Right forelimb (tissue), 1 donor: ENCODE measurements around the gene MIS12.

ENCODE experiments used
- DNase-seq: peaks from one replicate; pipeline ENCODE4 v3.0.0-alpha.2; 2018

The MIS12 gene, protein sequence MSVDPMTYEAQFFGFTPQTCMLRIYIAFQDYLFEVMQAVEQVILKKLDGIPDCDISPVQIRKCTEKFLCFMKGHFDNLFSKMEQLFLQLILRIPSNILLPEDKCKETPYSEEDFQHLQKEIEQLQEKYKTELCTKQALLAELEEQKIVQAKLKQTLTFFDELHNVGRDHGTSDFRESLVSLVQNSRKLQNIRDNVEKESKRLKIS

DNA sequence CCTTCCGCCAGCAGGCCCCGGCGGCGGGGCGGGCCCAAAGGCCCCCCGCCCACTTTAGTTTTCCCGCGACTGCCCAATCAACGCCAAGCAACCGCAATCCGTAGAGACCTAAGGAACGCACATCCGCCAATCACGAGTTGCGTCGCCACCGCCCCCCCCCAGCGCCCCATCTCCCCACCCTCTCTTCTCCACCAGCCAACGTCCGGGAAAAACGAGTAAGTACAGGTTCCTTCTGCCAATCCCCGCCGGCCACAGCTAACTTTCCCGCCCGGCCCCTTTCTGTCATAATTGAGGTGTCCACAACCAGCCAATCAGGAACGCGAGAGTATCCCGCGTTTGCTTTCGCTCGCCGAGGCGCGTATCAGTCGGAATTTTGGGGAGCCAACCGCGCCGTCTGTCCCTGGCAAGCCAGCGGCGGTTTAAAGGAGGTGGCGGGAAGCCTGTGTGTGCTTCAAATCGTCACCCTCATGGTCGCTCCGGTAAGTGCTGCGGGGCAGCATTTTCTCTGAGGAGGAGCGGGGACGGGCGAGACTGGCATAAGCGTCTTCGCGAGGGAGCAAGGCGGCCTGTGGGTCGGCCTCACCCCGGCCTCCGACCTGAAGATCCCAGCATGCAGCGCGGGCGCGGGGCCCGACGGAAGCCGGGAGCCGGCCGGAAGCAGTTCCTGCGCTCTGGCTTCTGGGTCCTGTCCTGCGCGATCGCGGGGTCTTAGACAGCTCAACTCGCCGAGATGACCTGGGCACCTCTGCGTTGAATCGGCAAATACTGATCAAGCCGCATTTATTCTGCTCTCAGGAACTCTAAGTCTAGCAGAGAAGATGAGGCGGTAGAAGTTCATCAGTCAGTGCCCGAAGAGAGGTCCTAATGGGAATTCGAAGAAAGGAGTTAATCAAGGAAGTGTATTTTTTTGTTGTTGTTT is at the start of gene MIS12:
MIS12 (plus strand) TSS at position 361 of the 919 bp plus-strand sequence. CDS start 2,297 bp downstream, outside the sequence.
- peak; percentile 99 for DNase-seq

DNA sequence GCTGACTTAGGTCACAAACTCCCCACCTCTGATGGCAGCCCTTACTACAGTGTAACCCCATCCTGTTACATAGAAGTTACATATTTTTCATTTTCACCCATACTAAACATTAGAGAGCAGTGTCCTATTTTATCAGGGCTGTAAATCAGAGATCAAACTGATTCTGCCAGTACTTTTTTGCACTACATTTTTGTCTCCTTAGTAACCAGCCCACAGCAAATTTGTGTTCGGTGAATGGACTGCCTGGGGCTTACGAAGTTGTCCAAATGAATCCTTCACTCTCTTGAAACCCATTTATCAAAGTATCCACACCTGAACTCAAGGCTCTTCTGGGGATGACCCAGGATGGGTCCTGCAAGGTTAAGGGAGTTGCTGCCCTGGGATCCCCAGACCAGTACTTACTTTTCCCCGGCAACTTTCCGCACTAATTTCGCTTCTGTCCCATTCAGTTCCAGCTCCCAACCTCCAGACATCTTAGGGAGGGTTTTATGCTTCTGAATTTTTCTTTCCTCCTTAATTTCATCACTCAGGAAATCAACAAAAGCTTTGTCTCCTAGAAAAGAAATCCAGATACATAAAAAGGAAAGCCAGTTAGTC is 48.5 kb upstream of the MIS12 start:
- no peak for DNase-seq

DNA sequence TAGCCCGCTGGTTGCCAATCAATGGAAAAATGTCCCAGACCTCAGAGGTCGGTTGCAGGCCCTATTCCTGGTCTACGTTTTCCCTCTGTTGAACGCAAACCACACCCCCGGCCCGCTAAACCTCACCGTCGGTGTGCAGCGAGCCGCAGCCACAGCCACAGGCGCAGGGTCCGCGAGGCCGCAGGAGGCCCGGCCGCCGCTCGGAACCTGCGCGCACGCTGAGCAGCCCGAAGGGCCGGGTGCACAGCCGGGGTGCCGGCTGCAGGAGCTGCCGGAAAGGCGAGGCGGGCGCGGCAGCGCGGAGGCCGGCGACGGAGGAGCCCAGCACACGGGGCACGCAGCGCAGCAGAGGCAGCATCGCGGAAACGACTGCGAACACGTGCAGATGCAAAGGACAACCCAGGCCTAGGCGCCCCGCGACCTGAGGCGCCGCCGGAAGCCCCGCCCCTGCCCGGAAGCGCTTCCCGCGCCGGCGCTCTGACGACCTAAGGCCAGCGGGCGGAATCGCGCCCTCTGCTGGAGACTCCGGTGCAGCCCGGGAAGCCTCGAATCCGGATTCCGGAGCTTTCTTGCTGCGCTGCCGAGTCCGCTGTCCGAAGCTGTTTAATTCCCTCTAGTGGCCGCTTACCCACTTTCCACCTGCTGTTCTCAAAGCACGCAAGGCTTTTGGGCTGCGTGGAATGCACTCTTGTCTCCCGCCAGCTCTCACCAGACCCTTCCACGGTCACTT is 47.5 kb upstream of the MIS12 start, which contains the start of gene C1QBP:
C1QBP (minus strand) TSS at position 440 of the 730 bp plus-strand sequence; CDS start at position 358, 82 bp downstream.
- peak; percentile 95 for DNase-seq

DNA sequence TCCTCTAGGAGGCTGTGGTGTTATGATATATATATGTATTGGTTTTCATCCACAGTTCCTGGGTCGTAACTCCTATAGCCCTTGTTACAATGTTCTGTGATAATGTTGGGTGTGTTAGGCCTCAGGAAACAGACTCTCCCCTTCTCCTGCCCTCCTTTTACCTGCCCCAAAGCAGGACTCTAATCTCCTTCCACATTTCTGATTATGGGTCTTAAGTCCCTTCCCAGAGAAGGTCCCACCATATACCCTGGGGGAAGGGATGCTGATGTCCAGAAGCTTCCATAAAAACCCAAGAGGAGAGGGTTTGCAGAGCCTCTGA is 47.0 kb upstream of the MIS12 start:
- DNase-seq = no peak

DNA sequence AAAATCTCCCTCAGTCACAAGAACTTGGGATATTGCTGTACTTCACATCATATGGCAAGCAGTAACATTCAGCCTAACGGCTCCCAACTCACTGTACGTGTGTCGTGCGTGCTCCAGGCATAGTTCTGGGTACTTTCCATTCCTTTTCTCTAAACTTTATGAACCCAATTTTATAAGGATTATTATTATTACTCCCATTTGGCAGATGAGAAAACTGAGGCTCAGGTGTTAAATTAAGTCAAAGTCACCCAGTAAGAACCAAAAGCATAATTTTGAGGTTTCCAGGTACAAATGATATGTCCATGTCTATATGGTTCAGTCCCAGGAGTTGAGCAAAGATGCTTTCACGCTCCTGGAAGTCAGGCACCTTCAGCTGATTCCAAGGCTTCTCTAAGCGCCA is 42.6 kb upstream of the MIS12 start:
- no peak for DNase-seq

DNA sequence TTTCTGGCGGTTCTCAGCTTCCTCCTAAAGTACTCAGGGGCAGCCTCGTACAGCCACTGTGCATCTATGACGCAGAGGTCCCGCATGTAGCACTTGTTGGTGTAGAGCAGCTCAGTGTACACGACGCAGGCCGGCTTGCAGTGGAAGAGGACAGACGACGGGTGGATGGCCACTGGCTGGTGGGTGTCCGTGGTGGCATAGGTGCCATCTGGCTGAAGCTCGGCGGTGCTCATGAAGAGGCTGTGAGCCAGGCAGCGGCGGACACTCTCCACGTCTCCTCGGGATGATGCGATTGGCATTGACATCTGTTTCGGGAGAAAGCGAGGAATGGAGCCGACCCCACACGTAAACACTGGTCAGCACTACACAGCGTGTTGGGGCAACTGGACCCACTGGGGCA is 42.2 kb upstream of the MIS12 start:
- DNase-seq = no peak

DNA sequence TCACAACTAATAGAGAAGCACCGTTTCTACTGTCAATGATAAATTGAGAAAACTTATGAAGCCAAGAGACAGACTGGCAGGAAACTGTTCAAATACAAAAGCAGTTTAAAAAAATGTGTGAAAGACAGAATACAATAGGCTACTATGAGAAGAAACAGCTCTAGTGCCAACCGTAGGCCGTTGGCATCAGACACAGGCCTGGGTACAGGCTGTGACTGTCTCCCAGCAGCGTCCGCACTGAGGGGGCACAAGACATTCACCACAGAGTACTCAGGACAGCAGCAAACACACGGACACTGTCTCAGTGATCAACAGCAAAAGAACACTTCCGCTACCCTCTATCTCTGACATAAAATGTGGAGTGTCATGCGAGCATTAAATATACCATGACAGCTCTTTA is 39.6 kb upstream of the MIS12 start:
- no peak for DNase-seq

DNA sequence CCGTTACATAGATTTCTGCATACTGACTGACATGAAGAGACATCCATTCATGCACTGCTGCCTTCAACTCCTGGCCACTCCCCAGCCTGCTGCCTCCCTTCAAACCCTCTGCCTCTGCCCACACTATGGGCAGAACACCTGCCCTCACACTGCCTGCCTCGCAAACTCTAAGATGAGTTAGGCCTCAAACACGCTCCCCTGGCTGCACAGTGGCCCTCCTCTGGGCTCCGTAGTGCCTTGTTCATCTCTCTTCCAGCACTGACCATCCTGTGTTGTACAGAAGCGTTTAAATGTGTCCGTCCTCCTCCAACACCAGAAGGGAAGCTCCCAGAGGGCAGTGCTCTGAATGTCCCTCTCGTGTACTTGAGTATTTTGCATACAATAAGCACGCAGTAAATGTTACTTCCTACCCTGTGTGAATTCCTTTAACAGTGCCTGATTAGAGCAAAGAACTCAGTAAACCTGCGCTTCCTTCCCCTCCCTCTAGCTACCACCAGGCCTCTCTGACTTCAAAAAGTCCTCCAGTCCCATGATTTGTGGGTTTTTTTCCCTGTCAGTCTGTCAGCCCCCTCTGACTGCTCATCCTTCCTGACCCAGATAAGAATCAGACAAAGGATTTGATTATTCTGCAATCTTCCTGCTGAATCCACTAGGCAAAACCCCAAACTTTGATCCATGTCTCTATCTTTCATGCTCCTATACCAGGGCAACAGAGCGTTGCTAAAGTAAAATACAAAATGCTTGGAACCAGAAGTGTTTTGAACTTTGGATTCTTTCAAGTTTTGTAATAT is 21.5 kb upstream of the MIS12 start:
- no peak for DNase-seq

DNA sequence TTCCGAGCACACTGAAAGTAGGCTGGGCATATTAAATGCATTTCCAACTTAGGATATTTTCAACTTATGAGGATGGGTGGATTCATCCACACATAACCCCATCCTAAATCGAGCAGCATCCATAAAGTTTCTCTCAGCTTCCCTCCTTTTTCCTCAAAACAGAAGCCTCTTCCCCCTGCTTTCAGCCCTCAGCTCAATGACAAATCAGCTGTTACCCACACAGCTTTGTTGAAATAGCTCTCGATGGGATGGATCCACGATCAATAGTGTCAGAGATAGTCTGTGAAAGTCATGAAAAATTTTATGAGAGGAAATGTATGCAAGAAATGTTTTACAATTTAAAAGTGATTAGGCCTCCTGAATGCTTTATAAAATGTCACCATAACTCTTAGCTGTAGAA is 20.1 kb upstream of the MIS12 start:
- no peak for DNase-seq

DNA sequence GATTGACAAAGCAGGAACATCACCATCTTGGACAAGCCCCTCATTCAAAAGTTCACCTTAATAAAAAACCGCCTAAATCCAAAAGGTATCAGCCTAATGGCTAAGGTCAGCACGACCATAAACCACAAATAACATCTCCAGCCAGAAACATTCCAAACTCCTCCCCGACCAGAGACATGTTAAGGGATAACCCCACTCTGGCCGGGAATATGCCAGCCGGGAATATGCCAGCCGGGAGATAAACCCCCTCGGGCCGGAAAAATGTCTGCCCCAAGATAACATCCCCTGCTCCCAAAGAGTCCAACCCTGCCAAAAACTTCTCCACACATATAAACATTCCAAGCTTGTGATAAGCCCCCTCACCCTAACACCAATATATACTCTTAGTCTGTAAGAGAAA is 18.9 kb upstream of the MIS12 start:
- DNase-seq = no peak

DNA sequence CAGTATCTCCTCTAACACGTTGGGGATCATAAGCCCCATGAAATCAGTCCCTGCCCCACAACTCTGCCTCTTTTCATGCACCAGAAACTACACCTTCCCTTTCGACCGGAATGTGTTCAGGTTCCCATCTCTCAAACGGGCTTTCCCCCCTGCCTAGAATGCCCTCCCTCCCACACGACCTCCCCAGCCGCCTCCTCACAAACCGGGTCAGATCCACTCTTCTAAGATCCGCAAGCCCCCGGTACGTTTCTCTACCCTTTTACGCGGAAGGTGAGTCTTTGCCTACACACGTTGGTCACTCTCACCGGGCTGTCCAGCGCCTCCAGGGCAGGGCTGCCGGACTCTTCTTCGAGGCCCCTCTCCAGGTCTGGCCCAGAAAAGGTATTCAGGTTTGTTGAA is 18.3 kb upstream of the MIS12 start:
- DNase-seq = no peak

DNA sequence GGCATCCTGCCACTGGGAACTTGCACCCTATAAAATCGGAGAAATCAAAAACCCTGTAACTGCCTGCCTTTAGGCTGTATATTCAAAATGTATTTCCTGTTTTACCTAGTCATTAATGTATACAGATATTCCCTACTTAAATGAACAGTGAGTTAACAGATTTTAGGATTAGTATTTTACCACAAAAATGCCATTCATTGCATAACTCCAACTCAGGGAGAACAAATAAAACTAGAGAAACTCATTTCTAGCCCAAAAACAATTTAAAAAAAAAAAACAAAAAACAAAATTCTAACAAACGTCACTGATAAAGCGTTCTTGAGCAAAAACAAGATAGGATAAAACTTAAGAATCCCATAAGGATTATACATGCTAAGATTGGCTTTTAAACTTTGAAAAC is 13.9 kb upstream of the MIS12 start:
- no peak for DNase-seq

DNA sequence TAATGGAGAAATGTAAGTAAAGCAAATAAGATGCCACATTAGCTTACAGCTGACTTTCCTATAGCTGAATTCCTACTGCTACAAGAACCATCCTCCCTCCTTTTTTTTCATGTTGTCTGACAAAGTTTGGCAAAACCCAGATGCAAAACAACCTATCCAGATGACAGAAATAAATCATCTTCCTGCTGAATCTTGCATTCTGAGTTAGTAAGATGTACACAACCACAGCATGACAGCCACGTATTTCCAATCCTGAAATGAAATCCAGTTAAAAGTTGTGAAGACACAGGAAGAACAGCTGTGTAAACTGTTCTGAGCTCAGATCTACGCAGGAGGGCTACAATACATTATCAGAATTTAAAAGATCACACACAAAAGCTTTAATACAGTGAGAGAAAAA is 12.5 kb upstream of the MIS12 start:
- no peak for DNase-seq

DNA sequence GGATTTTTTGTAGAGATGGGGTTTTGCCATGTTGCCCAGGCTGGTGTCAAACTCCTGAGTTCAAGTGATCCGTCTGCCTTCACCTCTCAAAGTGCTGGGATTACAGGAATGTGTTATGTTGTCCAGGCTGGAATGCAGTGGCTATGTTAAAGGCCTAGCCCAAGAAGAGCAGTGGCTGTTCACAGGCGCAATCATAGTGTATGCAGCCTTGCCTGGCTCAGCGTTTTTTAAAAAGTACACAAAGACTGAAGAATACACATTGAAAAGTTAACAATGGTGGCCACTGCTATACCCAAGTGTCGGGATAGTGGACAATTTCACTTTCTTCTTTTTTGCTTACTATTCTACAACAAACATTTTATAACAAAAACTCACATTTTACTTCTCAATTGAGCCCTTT is 7.4 kb upstream of the MIS12 start:
- DNase-seq = no peak

DNA sequence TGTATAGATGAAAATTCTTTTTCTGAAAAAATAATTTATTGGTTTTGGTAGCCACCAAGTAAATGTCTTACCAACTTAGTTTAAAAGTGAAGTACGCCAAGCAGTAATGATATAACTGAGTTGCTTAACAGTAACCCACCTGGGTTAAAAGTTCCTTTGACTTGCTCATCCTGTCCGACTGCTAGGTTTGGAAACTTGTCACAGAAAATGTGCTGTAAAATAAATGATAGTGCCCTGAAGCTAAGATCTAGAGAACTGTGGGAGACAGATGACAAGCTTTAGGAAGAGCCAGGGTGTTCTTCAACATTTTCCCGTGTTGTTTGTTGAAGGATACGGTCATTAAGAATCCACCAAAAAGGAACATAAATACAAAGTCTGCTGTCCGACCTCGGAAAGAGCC is 5.4 kb upstream of the MIS12 start:
- no peak for DNase-seq

DNA sequence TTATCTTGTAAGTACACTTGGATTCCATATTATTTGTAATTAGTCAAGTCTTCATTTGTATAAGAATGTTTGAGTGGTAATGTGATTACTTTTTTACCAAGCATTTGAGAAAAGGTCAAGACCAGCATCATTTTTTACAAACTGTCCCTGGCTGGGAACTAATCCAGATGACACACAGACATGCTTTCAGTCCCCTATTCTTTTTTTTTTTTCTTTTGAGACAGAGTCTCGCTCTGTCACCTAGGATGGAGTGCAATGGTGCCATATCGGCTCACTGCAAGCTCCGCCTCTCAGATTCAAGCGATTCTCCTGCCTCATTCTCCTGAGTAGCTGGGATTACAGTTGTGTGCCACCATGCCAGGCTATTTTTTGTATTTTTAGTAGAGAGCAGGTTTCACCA is 4.9 kb upstream of the MIS12 start:
- no peak for DNase-seq

DNA sequence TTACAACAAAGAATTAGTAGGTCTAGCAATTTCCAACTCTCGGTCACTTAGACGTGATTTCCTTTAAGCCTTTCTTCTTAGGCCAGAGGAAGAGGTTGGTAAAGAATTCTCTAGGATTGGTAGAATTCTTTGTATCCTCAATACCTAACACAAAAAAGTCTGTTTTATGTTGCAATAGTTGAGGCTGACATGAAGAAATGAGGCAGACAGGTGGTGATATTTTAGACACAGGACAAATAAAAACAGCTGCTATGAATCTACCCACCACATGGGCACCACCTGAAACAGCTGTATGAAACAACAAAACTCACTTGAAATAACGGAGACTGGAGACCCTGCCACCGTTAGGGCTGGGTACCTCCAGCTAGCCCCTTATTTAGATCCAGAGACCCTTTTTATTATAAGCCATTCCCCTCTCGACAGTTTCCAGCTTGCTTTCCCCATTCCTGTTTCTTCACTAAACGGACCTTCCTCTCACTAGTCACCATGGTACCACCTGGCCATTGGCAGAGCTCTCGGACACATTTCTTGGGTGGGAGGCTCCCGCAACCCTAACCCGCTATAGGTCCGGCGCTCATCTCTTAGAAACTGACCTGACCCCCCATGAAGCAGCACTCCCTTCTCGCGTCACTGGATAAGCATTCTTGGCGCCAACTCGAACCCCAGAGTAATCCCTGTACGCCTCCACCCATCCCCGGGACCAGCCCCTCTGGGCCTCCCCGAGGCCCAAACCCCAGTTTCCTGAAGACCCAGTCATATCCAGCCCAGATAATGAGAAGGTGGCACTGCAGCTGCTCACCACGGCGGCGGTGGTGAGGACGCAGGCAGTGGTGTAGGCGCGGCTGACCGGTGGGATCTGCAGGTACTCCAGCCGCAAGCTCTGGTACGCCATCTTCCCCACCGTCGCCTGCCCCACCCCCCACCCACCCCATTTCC is 828 bp upstream of the MIS12 start, which contains the start of gene DERL2:
DERL2 (minus strand) TSS at position 909 of the 936 bp plus-strand sequence; CDS start at position 892, 17 bp downstream.
- no peak for DNase-seq

DNA sequence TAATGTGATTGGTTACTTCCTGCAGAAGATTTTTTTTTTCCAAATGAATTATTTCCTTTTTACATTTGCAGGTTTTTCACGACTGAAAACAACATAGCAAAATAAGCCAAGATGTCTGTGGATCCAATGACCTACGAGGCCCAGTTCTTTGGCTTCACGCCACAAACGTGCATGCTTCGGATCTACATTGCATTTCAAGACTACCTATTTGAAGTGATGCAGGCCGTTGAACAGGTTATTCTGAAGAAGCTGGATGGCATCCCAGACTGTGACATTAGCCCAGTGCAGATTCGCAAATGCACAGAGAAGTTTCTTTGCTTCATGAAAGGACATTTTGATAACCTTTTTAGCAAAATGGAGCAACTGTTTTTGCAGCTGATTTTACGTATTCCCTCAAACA is 2.4 kb downstream of the MIS12 start:
- no peak for DNase-seq

DNA sequence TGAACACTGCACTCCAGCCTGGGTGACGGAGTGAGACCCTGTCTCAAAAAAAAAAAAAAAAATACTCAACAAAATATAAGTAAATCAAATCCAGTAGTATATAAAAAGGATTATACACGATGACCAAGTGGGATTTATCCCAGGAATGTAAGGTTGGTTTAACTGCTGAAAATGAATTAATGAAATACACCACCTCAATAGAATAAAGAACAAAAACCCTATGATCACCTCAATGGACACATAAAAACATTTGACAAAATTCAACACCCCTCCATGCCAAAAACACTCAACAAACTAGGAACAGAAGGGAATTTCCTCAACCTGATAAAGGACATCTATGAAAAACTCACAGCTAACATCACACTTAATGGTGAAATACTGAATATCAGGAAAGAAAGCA is 6.6 kb downstream of the MIS12 start:
- no peak for DNase-seq

DNA sequence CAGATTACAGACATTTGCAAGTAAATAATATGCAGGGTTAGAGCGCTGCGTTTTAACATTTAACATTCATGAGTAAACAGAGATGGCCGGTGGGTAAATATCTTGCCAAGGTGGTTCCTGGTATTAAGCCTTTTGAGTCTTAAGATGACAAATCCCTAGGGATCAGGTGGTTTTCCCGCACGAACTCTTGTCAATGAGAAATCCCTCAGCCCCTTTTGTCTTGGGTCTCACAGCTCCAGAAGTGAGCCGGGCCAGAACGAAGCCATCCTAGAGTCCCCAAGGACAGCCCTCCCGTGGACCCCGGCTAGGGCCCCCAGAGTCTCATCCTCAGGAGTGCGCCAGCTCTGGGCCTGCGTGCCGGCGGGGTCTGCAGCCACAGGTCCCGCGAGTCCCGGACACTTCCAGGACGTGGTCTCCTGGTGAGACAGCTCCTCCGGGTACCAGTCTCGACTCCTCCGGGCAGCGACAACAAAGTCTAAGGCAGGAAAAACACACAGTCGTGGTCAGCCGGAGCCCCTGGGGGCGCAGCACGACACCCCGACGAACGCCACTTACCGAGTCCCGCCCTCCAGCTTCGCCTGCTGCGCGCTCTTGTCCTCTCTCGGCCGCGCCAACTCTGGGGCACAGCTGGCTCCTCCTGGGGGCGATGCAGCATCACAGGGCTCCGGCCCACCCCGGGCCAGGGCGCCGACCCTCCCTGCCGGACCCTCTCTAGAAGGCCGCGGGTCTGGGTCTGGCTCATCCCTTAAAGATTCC is 13.3 kb downstream of the MIS12 start:
- DNase-seq = peak; percentile 54

DNA sequence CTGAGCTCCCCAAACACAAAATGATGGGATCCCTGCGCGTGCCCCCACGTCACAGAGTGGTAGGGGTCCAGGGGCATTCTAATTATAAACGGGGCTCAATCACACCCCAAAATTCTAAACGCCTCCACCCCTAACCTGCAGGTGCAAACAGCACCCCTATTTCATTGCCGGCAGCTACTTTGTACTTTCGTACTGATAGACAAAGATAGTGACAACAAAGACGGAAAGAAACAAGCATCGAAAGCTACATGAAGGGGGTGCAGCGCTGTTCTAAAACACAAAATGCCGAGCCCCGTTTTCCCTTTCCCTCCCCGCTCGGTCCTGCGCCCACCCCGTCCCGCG is 13.9 kb downstream of the MIS12 start:
- no peak for DNase-seq
